Bronchial epithelial cell (primary cell): ENCODE results near the gene TRPV4. TPM values are rescaled to one million over a fixed set of nuclear protein-coding genes. Genes with fewer than 3 reads are reported as not detected.

Experiments used
- DNase-seq: peaks from one replicate; pipeline ENCODE4 v3.0.0-alpha.2; 2010; ENCODE audit warnings: low read depth
- FAIRE-seq: peaks from 2 replicates; lab custom pipeline; 2011; peaks lifted over from hg19 to GRCh38; lab: Jason Lieb, UNC
- H3K27me3 ChIP-seq: 2 replicates; pipeline ENCODE4 v1.5.1; 2011; ENCODE audit warnings: low read length; ENCODE audit not compliant: control insufficient read depth, insufficient read depth
- H3K36me3 ChIP-seq: 2 replicates; pipeline ENCODE4 v1.5.1; 2011; ENCODE audit warnings: low read length; ENCODE audit not compliant: control insufficient read depth, insufficient read depth
- H3K4me3 ChIP-seq: 2 replicates; pipeline ENCODE4 v1.5.1; 2011; ENCODE audit warnings: mild to moderate bottlenecking, low read depth, low read length, control low read depth
- total RNA-seq: library from RNA; depleted of rRNA; stranded (reverse); fragments of >200 nt; gene quantifications from 2 replicates; pipeline ENCODE4 v1.2.1, GENCODE V29; 2014
- TF ChIP-seq, protein P1 (sequence below): IDR thresholded peaks from 2 replicates; pipeline ENCODE4 v1.5.1; 2011; ENCODE audit warnings: mild to moderate bottlenecking, moderate library complexity, low read length, control low read depth, inconsistent platforms; ENCODE audit not compliant: insufficient read depth, severe bottlenecking

TRPV4 gene
- total RNA-seq, 1 donor from 2014 or later, result 0.53 TPM

DNA sequence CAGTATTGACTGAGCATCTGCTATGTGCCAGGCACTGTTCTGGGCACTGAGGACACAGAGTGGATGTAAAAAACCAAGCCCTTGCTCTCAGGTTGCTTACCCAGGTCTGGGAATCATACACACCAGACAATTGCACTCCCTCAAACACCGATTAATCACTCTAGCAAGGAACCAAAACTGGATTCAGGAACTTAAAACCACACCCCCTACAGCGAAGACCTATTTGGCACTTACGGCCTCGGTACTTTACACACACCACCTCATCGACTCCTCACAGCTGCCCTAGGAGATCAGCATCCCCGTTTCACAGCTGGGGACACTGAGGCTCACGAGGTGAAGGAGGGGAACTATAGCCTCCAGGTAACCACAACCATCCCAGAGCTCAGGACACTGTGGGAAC, 45.6 kb upstream of the TRPV4 start:
- no peaks in the 10 kb centered on the region for H3K27me3 ChIP-seq
- no peak for FAIRE-seq
- H3K36me3 ChIP-seq, result peaks cover 7% of the 10 kb centered on the region
- TF ChIP-seq, protein P1, sequence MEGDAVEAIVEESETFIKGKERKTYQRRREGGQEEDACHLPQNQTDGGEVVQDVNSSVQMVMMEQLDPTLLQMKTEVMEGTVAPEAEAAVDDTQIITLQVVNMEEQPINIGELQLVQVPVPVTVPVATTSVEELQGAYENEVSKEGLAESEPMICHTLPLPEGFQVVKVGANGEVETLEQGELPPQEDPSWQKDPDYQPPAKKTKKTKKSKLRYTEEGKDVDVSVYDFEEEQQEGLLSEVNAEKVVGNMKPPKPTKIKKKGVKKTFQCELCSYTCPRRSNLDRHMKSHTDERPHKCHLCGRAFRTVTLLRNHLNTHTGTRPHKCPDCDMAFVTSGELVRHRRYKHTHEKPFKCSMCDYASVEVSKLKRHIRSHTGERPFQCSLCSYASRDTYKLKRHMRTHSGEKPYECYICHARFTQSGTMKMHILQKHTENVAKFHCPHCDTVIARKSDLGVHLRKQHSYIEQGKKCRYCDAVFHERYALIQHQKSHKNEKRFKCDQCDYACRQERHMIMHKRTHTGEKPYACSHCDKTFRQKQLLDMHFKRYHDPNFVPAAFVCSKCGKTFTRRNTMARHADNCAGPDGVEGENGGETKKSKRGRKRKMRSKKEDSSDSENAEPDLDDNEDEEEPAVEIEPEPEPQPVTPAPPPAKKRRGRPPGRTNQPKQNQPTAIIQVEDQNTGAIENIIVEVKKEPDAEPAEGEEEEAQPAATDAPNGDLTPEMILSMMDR, result no peak
- peak overlapping the region; percentile 54 for H3K4me3 ChIP-seq
- peak; percentile 56 for DNase-seq

- Histone ChIP-seq H3K27me3 (no peaks in the 10 kb centered on the region), H3K36me3 (peaks cover 7% of the 10 kb centered on the region), H3K4me3 (peak overlapping the region; percentile 54)
- no peak for DNase-seq
- no peak for FAIRE-seq
- TF ChIP-seq, protein P1, result no peak
Observed at GRCh38 chr12:109878247-109878625, 45.0 kb upstream of the TRPV4 start.

GRCh38 chr12:109877504-109878246, 44.5 kb upstream of the TRPV4 start:
- H3K4me3 ChIP-seq, result peak overlapping the region; percentile 54
- FAIRE-seq, result no peak

GRCh38 chr12:109876406-109876805, 43.2 kb upstream of the TRPV4 start:
- Histone ChIP-seq H3K27me3 (no peaks in the 10 kb centered on the region), H3K36me3 (peaks cover 9% of the 10 kb centered on the region), H3K4me3 (no peak overlapping the region)
- FAIRE-seq, result no peak
- TF ChIP-seq, protein P1, result no peak
- no peak for DNase-seq

More at GRCh38 chr12:109877504-109878246, 44.5 kb upstream of the TRPV4 start:
- DNase-seq, result no peak
- no peaks in the 10 kb centered on the region for H3K27me3 ChIP-seq
- TF ChIP-seq, protein P1, result no peak
- H3K36me3 ChIP-seq, result peaks cover 7% of the 10 kb centered on the region

DNA sequence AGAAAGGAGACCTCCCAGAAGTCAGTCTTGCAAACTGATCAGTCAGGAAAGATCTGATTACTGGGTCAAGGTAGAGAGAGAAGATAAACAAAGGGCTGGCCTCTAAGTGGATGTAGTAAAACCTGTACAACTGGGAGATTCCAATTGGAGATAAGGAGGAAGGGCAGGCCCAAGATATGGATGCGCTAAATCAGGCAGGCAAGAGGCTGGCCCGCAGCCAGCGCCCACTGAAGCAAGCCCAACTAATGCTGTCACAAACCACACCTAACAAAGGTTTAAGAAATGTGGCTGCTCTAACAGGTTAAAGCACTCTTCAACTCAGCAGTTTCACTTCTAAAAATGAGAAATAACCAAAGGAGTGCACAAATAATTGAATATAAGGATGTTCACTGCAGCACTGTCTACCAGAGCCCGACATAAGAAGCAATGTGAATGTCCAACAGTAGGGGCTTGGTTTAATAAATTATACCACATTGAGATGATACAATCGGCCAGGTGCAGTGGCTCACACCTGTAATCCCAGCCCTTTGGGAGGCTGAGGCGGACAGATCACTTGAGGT, 42.5 kb upstream of the TRPV4 start:
- Histone ChIP-seq H3K27me3 (no peaks in the 10 kb centered on the region), H3K36me3 (peaks cover 9% of the 10 kb centered on the region), H3K4me3 (no peak overlapping the region)
- DNase-seq, result peak; percentile 51
- TF ChIP-seq, protein P1, result no peak
- no peak for FAIRE-seq

DNA sequence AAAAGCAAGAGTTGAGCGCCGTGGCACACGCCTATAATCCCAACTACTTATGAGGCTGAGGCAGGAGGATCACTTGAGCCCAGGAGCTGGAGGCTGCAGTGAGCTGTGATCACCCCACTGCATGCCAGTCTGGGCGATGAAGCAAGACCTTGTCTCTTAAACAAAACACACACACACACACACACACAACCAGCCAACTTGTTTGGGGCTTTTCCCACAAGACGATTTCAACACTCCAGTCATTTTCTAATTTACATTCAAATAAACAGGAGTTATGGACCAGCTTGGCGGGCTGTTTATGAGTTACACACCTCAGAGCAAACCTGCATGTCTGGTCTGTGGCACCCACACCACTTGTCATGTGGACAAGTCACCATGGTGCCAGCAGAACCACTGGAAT, 40.5 kb upstream of the TRPV4 start:
- DNase-seq (no peak), FAIRE-seq (no peak)

More for the DNA sequence above, 40.5 kb upstream of the TRPV4 start:
- TF ChIP-seq, protein P1, result no peak
- no peak overlapping the region for H3K4me3 ChIP-seq
- peaks cover 7% of the 10 kb centered on the region for H3K36me3 ChIP-seq
- no peaks in the 10 kb centered on the region for H3K27me3 ChIP-seq
